Neural progenitor cell (in vitro differentiated cells): ENCODE data around the gene NFATC4. TPM values are rescaled to one million over a fixed set of nuclear protein-coding genes. Genes with fewer than 3 reads are reported as not detected.

Source experiments
- DNase-seq: peaks from one replicate; pipeline ENCODE4 v3.0.0-alpha.2; 2016; ENCODE audit warnings: low spot score
- H2AFZ ChIP-seq: fragments of 200-600 bp; sonication (generic); replicated peaks from 2 replicates; pipeline ENCODE4 v1.6.1; 2016; ENCODE audit warnings: antibody characterized with exemption
- H3F3A ChIP-seq: fragments of 200-600 bp; sonication (generic); 2 replicates; pipeline ENCODE4 v1.6.1; 2016; ENCODE audit warnings: antibody characterized with exemption, low read depth
- H3K27ac ChIP-seq: fragments of 200-600 bp; sonication (generic); 2 replicates; pipeline ENCODE4 v1.5.1; 2016; ENCODE audit warnings: mild to moderate bottlenecking
- H3K27me3 ChIP-seq: fragments of 200-600 bp; sonication (generic); 2 replicates; pipeline ENCODE4 v1.6.1; 2016; ENCODE audit warnings: mild to moderate bottlenecking, moderate library complexity
- H3K36me3 ChIP-seq: fragments of 200-600 bp; sonication (generic); 2 replicates; pipeline ENCODE4 v1.5.1; 2016
- H3K4me1 ChIP-seq: fragments of 200-600 bp; sonication (generic); 2 replicates; pipeline ENCODE4 v1.6.1; 2016; ENCODE audit warnings: mixed run types
- H3K4me2 ChIP-seq: fragments of 200-600 bp; sonication (generic); 2 replicates; pipeline ENCODE4 v1.6.1; 2016
- H3K4me3 ChIP-seq: fragments of 200-600 bp; sonication (generic); 2 replicates; pipeline ENCODE4 v1.5.1; 2016
- H3K79me2 ChIP-seq: fragments of 200-600 bp; sonication (generic); 2 replicates; pipeline ENCODE4 v1.6.1; 2016; ENCODE audit warnings: low read depth
- H3K9ac ChIP-seq: fragments of 200-600 bp; sonication (generic); 2 replicates; pipeline ENCODE4 v1.6.1; 2016
- H3K9me3 ChIP-seq: fragments of 200-600 bp; sonication (generic); 2 replicates; pipeline ENCODE4 v1.5.1; 2016; ENCODE audit warnings: low read depth
- H4K20me1 ChIP-seq: fragments of 200-600 bp; sonication (generic); 2 replicates; pipeline ENCODE4 v1.6.1; 2016; ENCODE audit warnings: low read depth
- H3K27ac Mint-ChIP-seq: 3 replicates; pipeline ENCODE4 v1.8.0; 2021; ENCODE audit warnings: mixed read lengths
- H3K27me3 Mint-ChIP-seq: 2 replicates; pipeline ENCODE4 v1.8.0; 2022; ENCODE audit warnings: low read depth, mild to moderate bottlenecking, inconsistent platforms, moderate library complexity, mixed read lengths; ENCODE audit not compliant: insufficient read depth
- H3K36me3 Mint-ChIP-seq: 3 replicates; pipeline ENCODE4 v1.8.0; 2021; ENCODE audit warnings: mixed read lengths
- H3K4me1 Mint-ChIP-seq: 3 replicates; pipeline ENCODE4 v1.8.0; 2021; ENCODE audit warnings: mixed read lengths
- H3K4me3 Mint-ChIP-seq: 3 replicates; pipeline ENCODE4 v1.8.0; 2021; ENCODE audit warnings: mild to moderate bottlenecking, moderate library complexity, mixed read lengths
- H3K9me3 Mint-ChIP-seq: 3 replicates; pipeline ENCODE4 v1.8.0; 2020; ENCODE audit warnings: mixed read lengths
- EZH2 ChIP-seq: fragments of 200-600 bp; sonication (generic); IDR thresholded peaks from 2 replicates; pipeline ENCODE4 v1.6.1; 2017; ENCODE audit warnings: antibody characterized with exemption, mild to moderate bottlenecking, moderate library complexity
- EZH2phosphoT487 ChIP-seq: fragments of 200-600 bp; sonication (generic); IDR thresholded peaks from 2 replicates; pipeline ENCODE4 v1.6.1; 2017; ENCODE audit warnings: antibody characterized with exemption
- total RNA-seq: library from RNA; depleted of rRNA; stranded (reverse); fragments of >200 nt; gene quantifications from 2 replicates; pipeline ENCODE4 v1.2.3, GENCODE V29; 2015; ENCODE audit warnings: low replicate concordance
- TF ChIP-seq, protein P1 (sequence below): fragments of 200-600 bp; sonication (generic); IDR thresholded peaks from 2 replicates; pipeline ENCODE4 v1.5.1; 2017; ENCODE audit warnings: antibody characterized with exemption, mild to moderate bottlenecking

The NFATC4 gene
- total RNA-seq, 1 donor from 2014 or later: 38.2 TPM

DNA sequence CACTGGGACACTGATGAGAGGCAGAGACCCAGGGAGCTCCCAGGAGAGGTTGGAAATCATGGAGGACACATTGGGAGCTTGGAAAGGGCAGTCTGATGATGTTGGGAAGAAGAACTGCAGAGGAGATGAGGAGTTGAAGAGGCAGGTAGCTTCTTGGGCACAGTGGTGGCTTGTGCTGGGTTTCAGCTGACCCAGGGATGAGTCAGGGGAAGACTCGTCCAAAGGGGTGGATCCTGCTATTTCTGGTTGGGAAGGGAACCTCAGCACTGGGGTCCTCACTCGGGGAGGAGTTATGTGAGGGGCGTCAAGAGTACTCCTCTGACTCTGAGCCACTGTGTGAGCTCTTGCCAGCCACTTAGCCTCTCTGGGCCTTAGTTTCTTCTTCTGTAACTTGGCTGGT lies 44.6 kb upstream of the NFATC4 start:
- Histone ChIP-seq H3K4me2 (no peak overlapping the region), H3K27ac (no peak overlapping the region), H3K36me3 (no peaks in the 10 kb centered on the region), H3K9ac (no peak overlapping the region), H2AFZ (no peak overlapping the region), H3K9me3 (no peaks in the 10 kb centered on the region), H3K27me3 (peaks cover 23% of the 10 kb centered on the region), H3K4me3 (no peak overlapping the region), H3K79me2 (no peaks in the 10 kb centered on the region), H3F3A (no peaks in the 10 kb centered on the region), H3K4me1 (no peaks in the 10 kb centered on the region), H4K20me1 (no peaks in the 10 kb centered on the region)
- DNase-seq: no peak
- H3K9me3 Mint-ChIP-seq: no peaks in the 10 kb centered on the region
- peaks cover 13% of the 10 kb centered on the region for H3K27me3 Mint-ChIP-seq
- H3K4me3 Mint-ChIP-seq: no peak overlapping the region
- no peaks in the 10 kb centered on the region for H3K36me3 Mint-ChIP-seq
- peaks cover 2% of the 10 kb centered on the region for H3K4me1 Mint-ChIP-seq
- H3K27ac Mint-ChIP-seq: no peak overlapping the region
- TF ChIP-seq, protein P1, sequence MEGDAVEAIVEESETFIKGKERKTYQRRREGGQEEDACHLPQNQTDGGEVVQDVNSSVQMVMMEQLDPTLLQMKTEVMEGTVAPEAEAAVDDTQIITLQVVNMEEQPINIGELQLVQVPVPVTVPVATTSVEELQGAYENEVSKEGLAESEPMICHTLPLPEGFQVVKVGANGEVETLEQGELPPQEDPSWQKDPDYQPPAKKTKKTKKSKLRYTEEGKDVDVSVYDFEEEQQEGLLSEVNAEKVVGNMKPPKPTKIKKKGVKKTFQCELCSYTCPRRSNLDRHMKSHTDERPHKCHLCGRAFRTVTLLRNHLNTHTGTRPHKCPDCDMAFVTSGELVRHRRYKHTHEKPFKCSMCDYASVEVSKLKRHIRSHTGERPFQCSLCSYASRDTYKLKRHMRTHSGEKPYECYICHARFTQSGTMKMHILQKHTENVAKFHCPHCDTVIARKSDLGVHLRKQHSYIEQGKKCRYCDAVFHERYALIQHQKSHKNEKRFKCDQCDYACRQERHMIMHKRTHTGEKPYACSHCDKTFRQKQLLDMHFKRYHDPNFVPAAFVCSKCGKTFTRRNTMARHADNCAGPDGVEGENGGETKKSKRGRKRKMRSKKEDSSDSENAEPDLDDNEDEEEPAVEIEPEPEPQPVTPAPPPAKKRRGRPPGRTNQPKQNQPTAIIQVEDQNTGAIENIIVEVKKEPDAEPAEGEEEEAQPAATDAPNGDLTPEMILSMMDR: no peak
- TF ChIP-seq EZH2phosphoT487: no peak
- no peak for TF ChIP-seq EZH2

DNA sequence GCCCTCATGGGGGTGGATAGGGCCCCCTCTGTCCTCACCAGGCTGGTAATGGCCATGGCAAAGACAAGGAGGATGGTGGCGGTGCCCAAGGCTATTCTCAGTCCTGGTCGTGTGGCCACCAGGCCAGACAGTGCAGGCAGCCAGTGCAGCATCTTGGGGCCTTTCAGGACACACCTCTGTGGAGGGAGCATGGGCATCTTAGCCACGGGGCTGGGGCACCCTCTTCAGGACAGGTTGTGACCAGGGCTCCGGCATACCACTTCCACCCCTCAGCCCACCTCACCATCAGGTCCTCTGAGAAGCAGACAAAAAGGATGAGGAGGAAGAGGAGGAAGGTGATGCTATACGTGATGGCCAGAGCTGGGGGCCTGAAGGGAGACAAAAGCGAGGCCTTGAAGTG lies 44.0 kb upstream of the NFATC4 start:
- Histone ChIP-seq H3K4me3 (no peak overlapping the region), H3K36me3 (no peaks in the 10 kb centered on the region), H3K27ac (no peak overlapping the region), H3K9ac (no peak overlapping the region), H3K9me3 (no peaks in the 10 kb centered on the region), H3K27me3 (peaks cover 23% of the 10 kb centered on the region), H2AFZ (no peak overlapping the region), H4K20me1 (no peaks in the 10 kb centered on the region), H3K4me1 (no peaks in the 10 kb centered on the region), H3K79me2 (no peaks in the 10 kb centered on the region), H3K4me2 (no peak overlapping the region), H3F3A (no peaks in the 10 kb centered on the region)
- no peak for TF ChIP-seq EZH2
- no peak for TF ChIP-seq EZH2phosphoT487
- TF ChIP-seq, protein P1: no peak
- Mint-ChIP-seq H3K4me3 (no peak overlapping the region), H3K9me3 (no peaks in the 10 kb centered on the region), H3K27ac (no peak overlapping the region), H3K36me3 (no peaks in the 10 kb centered on the region), H3K4me1 (peaks cover 2% of the 10 kb centered on the region), H3K27me3 (peaks cover 16% of the 10 kb centered on the region)
- no peak for DNase-seq

DNA sequence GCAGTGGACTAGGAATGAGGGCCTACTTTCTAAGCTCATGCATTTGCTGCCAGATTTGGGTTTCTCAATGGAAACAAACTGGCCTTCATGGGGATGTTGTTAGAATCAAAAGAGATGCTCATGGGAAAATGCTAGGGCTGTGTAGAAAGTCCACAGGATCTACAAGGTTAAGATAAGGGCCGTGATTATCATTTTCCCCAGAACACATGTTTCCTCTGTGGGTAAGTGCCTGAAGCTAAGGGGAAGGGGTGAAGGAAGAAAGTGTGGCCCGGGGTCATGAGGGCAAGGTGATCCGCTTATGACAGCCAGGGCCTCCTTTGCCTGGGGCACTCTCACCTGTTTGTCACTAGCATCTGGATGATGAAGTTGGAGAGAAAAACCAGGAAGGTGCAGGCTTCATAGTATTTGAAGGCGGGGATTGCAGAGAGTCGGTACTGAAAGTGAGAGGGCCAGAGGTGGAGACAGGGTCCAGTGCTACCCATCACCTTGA lies 42.9 kb upstream of the NFATC4 start:
- Histone ChIP-seq H3K27me3 (peaks cover 23% of the 10 kb centered on the region), H4K20me1 (no peaks in the 10 kb centered on the region), H3K4me1 (no peaks in the 10 kb centered on the region), H3K9ac (no peak overlapping the region), H3K4me3 (no peak overlapping the region), H3K27ac (no peak overlapping the region), H3K79me2 (no peaks in the 10 kb centered on the region), H3K36me3 (no peaks in the 10 kb centered on the region), H2AFZ (no peak overlapping the region), H3K9me3 (no peaks in the 10 kb centered on the region), H3F3A (no peaks in the 10 kb centered on the region), H3K4me2 (no peak overlapping the region)
- no peak overlapping the region for H3K27ac Mint-ChIP-seq
- H3K4me3 Mint-ChIP-seq: no peak overlapping the region
- H3K27me3 Mint-ChIP-seq: peaks cover 21% of the 10 kb centered on the region
- DNase-seq: no peak
- no peaks in the 10 kb centered on the region for H3K9me3 Mint-ChIP-seq
- TF ChIP-seq EZH2: no peak
- no peak for TF ChIP-seq EZH2phosphoT487
- TF ChIP-seq, protein P1: no peak
- no peaks in the 10 kb centered on the region for H3K36me3 Mint-ChIP-seq
- H3K4me1 Mint-ChIP-seq: peaks cover 2% of the 10 kb centered on the region
